ENCODE data around the gene ACTN1.

GRCh38 chr14:68951035-68951797 lies 27.9 kb downstream of the ACTN1 start:
- TF ChIP-seq CTCF (IDR thresholded peaks at IDR 0.05) (no peak), POLR2AphosphoS5 (IDR thresholded peaks at IDR 0.05) (peak in 1 of 3 donors; percentile 80), POLR2A (IDR thresholded peaks at IDR 0.05) (no peak), EP300 (IDR thresholded peaks at IDR 0.05) (no peak)

Measured in suprapubic skin (tissue), 4 donors.